BE2C (cell line): ENCODE data around the gene PRDM16.

Experiments
- DNase-seq: peaks from one replicate; pipeline ENCODE4 v3.0.0-alpha.2; 2020
- H3K27me3 ChIP-seq: fragments of 250-450 bp; sonication (Bioruptor Pico); 2 replicates; pipeline ENCODE4 v1.5.1; 2020; ENCODE audit warnings: mild to moderate bottlenecking
- H3K36me3 ChIP-seq: fragments of 250-450 bp; sonication (Bioruptor Pico); 2 replicates; pipeline ENCODE4 v1.5.1; 2020; ENCODE audit warnings: mild to moderate bottlenecking
- H3K4me1 ChIP-seq: fragments of 250-450 bp; sonication (Bioruptor Pico); 2 replicates; pipeline ENCODE4 v1.5.1; 2020
- H3K4me3 ChIP-seq: 2 replicates; pipeline ENCODE4 v1.5.1; 2011; ENCODE audit warnings: low read depth, low read length
- H3K9me3 ChIP-seq: fragments of 250-450 bp; sonication (Bioruptor Pico); 2 replicates; pipeline ENCODE4 v1.5.1; 2020
- TF ChIP-seq, protein P1 (sequence below): IDR thresholded peaks from 2 replicates; pipeline ENCODE4 v1.5.1; 2012; ENCODE audit warnings: mild to moderate bottlenecking, low read depth, low read length

PRDM16 gene

DNA sequence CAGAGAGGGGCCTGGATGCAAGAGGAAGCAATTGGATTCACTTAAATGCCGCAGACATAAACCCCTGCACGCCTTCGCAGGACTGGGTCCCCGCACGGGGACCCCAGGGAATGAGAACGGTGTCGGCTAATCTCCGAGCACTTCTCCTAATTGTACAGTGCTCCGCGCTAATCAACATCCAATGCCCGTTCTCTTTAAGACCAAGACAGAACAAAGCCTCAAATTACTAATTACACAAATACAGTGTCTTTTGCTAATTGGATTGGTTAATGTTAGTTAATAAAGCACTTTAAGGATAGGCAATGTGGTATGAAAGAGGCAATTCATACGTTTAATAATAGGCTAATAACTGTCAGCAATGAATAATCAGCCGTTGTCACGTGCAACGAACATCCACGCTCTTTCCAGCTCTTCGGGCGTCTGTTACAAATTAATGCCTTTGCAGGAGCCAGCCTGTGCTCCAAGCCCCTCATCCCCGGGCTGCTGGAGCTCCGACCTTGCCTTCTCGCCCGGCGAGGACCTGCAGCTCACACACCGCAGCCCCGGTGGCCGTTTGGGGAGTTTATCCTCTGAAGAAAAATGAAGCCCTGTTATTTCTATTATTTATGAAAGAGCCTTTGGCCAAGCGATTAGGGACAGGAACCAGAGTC, 157.8 kb downstream of the PRDM16 start:
- H3K4me3 ChIP-seq, result no peak overlapping the region
- no peaks in the 10 kb centered on the region for H3K36me3 ChIP-seq
- no peaks in the 10 kb centered on the region for H3K4me1 ChIP-seq
- H3K27me3 ChIP-seq, result peaks cover 28% of the 10 kb centered on the region
- H3K9me3 ChIP-seq, result no peaks in the 10 kb centered on the region
- TF ChIP-seq, protein P1, sequence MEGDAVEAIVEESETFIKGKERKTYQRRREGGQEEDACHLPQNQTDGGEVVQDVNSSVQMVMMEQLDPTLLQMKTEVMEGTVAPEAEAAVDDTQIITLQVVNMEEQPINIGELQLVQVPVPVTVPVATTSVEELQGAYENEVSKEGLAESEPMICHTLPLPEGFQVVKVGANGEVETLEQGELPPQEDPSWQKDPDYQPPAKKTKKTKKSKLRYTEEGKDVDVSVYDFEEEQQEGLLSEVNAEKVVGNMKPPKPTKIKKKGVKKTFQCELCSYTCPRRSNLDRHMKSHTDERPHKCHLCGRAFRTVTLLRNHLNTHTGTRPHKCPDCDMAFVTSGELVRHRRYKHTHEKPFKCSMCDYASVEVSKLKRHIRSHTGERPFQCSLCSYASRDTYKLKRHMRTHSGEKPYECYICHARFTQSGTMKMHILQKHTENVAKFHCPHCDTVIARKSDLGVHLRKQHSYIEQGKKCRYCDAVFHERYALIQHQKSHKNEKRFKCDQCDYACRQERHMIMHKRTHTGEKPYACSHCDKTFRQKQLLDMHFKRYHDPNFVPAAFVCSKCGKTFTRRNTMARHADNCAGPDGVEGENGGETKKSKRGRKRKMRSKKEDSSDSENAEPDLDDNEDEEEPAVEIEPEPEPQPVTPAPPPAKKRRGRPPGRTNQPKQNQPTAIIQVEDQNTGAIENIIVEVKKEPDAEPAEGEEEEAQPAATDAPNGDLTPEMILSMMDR, result no peak
- DNase-seq, result no peak

DNA sequence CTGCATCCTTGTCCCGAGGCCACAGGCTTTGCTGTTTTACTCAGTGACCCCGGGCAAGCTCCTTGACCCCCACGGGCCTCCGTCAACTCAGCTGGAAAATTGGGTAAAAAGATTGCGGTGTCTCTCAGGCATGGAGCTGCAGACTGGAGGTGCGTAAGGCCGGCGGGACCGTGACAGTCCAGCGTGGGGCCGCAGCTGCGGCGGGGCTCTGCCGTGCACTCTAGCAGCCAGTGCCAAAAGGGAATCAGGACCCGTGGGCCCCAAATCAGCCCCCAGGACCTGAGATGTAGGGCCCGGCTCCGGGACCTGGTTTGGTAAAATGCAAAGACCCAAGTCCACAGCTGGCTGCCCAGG, 158.3 kb downstream of the PRDM16 start:
- DNase-seq, result no peak
- Histone ChIP-seq H3K4me3 (no peak overlapping the region), H3K9me3 (no peaks in the 10 kb centered on the region), H3K4me1 (no peaks in the 10 kb centered on the region), H3K36me3 (no peaks in the 10 kb centered on the region), H3K27me3 (peaks cover 28% of the 10 kb centered on the region)
- TF ChIP-seq, protein P1, result no peak

DNA sequence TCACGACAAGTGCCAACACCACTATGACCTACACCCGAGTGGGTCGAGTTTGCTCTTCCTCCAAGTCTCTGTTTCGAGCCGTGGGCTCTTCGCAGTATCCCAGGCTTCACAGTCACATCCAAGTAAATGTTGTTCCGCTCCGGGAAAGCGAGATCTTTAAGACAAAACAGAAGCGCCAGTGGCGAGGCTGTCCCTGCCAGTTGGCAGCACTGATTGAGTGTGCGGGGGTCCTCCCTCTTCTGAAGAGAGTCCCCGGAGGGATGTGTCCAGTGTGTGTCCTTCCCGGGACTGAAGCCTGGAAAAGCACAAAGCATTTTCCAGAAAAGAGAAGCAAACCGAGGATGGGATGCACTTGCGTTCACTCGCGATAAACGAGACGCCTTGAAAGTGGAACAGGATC, 158.9 kb downstream of the PRDM16 start:
- H3K27me3 ChIP-seq, result peaks cover 28% of the 10 kb centered on the region
- no peaks in the 10 kb centered on the region for H3K4me1 ChIP-seq
- DNase-seq, result no peak
- H3K36me3 ChIP-seq, result no peaks in the 10 kb centered on the region
- TF ChIP-seq, protein P1, result no peak
- no peaks in the 10 kb centered on the region for H3K9me3 ChIP-seq
- H3K4me3 ChIP-seq, result no peak overlapping the region

DNA sequence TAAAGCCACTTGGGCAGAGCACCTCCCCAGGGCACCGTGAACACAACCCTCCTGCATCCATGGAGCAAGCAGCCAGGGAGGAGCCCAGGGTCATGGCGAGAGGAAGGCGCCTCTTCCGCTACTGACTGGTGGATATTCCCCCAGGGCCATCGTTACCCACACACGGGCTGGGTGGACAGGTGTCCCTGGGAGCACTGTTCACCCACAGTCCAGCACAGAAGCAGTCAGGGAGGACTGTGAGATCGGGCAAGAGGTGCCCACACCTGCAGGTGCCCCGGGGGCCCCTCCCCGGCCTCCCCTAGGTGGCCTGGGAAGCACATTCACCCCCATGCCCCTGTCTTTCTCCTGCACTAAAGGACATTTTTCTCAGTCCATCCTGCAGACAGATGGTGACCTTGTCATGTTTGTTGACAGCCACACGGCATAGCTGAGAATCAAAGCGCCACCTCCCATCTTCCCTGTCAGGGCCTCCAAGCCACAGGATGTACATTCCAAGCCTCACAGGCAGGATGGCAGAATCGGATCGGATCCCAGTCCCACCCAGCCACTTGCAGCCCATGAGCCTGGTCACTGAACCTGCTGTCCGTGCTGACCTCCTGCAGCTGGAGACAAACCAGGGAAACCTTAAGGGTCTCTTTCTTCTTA, 160.2 kb downstream of the PRDM16 start:
- DNase-seq, result no peak
- peaks cover 28% of the 10 kb centered on the region for H3K27me3 ChIP-seq

DNA sequence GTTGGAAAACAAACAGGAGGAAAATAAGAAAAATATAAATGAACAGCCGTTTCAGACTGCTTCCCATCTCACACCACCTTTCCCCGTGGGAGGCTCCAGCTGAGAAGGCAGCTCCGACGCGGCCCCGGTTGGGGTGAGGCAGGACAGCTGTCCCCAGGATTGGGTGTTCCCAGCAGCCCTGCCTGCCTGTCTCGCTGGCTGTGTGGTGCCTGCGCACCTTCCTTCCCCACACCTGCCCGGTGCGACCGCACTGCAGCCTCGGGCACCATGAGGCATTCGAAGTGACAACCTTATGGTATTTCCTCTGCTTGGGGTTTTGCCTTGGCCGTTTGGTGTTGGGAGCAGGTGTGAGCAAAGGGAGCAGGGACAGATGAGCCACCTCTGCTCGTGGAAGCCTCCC, 161.6 kb downstream of the PRDM16 start:
- Histone ChIP-seq H3K9me3 (no peaks in the 10 kb centered on the region), H3K27me3 (peaks cover 23% of the 10 kb centered on the region), H3K36me3 (no peaks in the 10 kb centered on the region), H3K4me3 (no peak overlapping the region), H3K4me1 (no peaks in the 10 kb centered on the region)
- no peak for DNase-seq
- TF ChIP-seq, protein P1, result no peak

More for the DNA sequence above, 160.2 kb downstream of the PRDM16 start:
- Histone ChIP-seq H3K9me3 (no peaks in the 10 kb centered on the region), H3K36me3 (no peaks in the 10 kb centered on the region), H3K4me3 (no peak overlapping the region), H3K4me1 (no peaks in the 10 kb centered on the region)
- TF ChIP-seq, protein P1, result no peak

DNA sequence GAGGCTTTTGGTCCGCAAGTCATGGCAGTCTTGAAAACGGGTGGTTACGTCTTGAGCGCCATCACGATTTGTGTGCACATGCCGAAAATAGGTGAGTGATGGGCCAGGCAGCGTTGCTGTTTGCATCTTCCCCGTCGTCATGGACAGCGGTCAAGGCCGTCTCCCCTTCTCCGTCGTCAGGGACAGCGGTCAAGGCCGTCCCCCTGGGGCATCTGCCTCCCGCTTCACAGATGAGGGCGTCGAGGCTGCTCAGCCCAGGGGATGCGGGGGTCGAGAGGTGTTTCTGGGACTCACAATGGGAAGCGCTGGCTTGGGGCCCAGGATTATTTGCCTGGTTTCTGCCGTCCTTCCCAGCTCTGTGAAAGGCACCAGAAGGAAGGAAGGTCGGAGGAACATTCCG, 162.2 kb downstream of the PRDM16 start:
- TF ChIP-seq, protein P1, result no peak
- peaks cover 18% of the 10 kb centered on the region for H3K27me3 ChIP-seq
- H3K4me1 ChIP-seq, result no peaks in the 10 kb centered on the region
- H3K36me3 ChIP-seq, result no peaks in the 10 kb centered on the region
- no peak for DNase-seq
- no peak overlapping the region for H3K4me3 ChIP-seq
- no peaks in the 10 kb centered on the region for H3K9me3 ChIP-seq
